ENCODE data around the gene DTX1.

The DTX1 gene

DNA sequence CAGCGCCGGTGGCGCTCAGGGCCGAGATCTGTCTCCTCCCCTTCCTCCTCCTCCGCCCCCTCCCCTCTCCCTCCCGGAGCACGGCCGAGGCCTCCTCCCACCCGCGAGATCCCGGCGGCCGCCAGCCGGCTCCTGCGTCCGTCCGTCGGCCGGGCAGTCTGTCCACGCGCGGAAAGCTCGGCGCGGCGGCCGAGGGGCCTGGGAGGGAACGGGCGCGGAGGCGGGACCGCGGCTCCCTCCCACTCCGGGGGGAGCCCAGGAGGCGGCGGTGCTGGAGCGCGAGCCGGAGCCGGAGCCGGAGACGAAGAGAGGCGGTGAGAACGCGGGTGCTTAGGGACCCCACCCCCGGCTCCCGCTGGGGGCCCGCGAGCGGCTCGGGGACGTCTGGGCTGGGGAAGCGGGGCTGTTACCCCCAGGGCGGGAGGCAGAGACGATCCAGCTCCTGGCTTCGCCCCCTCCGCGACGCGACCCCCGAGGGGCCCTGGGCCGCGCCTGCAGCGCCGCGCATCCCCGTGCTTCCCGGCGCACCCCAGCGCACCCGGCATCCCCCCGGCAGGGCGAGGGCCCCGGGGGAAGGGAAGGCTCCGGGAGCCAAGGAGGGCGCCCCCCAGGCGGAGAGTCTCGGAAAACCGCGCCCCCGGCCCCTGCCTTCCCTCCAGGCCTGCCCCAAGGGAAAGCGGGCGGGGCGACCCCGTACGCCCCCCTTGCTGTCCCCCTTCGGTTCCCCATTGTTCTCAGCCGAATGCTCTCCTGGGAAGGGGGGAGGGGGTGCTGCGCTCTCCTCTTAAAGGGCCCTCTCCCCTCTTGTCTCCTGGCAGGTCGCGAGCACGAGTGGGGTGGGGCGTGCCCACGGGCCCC, at the start of gene DTX1:
DTX1 (plus strand) TSS at position 100 of the 858 bp plus-strand sequence. CDS start 1,463 bp downstream, outside the sequence.
- in situ Hi-C loops (cut with HindIII; ENCODE audit: low sequenced_read_pairs), result loop anchor here (25.0 kb wide), 1 partner anchor 105 kb away; no protein-coding TSS in a partner anchor
- TF ChIP-seq, protein P1, sequence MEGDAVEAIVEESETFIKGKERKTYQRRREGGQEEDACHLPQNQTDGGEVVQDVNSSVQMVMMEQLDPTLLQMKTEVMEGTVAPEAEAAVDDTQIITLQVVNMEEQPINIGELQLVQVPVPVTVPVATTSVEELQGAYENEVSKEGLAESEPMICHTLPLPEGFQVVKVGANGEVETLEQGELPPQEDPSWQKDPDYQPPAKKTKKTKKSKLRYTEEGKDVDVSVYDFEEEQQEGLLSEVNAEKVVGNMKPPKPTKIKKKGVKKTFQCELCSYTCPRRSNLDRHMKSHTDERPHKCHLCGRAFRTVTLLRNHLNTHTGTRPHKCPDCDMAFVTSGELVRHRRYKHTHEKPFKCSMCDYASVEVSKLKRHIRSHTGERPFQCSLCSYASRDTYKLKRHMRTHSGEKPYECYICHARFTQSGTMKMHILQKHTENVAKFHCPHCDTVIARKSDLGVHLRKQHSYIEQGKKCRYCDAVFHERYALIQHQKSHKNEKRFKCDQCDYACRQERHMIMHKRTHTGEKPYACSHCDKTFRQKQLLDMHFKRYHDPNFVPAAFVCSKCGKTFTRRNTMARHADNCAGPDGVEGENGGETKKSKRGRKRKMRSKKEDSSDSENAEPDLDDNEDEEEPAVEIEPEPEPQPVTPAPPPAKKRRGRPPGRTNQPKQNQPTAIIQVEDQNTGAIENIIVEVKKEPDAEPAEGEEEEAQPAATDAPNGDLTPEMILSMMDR (IDR thresholded peaks at IDR 0.05; ENCODE audit: low read depth, low read length, missing control alignments), result no peak
- H3K4me3 ChIP-seq (ENCODE audit: low read depth, low read length), result peak within 1 kb of the TSS; percentile 35
- no peak for DNase-seq (ENCODE audit: low read depth)

- in situ Hi-C loops (cut with HindIII; ENCODE audit: low sequenced_read_pairs), result no loop called here
- no peak overlapping the region for H3K4me3 ChIP-seq (ENCODE audit: low read depth, low read length)
- TF ChIP-seq, protein P1 (IDR thresholded peaks at IDR 0.05; ENCODE audit: low read depth, low read length, missing control alignments), result no peak
- DNase-seq (ENCODE audit: low read depth), result peak; percentile 79
Measured at GRCh38 chr12:113007166-113007565, 49.4 kb upstream of the DTX1 start.

DNA sequence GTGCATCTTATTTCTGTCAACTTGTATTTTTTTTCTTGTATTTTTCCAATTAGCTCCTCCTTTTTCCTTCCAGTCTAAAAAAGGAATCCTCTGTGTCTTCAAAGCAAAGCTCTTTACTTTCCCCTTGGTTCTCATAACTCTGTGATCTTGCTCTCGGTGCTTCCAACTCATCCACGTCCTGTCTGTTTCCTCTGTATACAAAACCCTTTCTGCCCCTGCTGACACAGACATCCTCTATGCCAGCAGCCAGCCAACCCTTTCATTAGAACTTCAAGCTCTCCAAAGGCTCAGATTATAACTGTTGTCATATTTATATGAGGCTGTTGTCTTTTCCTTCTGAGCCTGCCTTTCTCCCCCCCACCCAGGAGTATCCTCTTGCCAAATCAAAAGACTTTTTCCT, 45.8 kb upstream of the DTX1 start:
- no peak for DNase-seq (ENCODE audit: low read depth)
- TF ChIP-seq, protein P1 (IDR thresholded peaks at IDR 0.05; ENCODE audit: low read depth, low read length, missing control alignments), result no peak
- in situ Hi-C loops (cut with HindIII; ENCODE audit: low sequenced_read_pairs), result no loop called here
- no peak overlapping the region for H3K4me3 ChIP-seq (ENCODE audit: low read depth, low read length)

DNA sequence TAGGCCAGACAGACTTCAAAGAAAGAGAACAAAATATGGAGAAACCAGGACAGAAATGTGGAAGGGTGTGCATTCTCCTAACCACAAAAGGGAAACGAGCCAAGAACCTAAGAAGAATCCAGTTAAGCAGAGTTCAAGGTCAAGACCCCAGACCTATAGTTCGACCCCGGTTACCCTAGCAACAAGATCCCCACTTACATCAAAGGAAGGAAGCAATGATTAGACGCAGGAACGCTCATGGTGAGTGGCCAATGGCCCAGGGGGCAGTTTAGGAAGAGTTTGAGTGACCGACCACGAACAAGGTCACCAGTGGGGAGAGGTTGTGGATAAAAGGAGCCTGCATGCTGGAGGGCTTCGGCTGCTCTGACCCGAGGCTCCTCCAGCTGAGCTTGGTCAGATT, 42.0 kb upstream of the DTX1 start:
- no peak for DNase-seq (ENCODE audit: low read depth)
- in situ Hi-C loops (cut with HindIII; ENCODE audit: low sequenced_read_pairs), result no loop called here
- TF ChIP-seq, protein P1 (IDR thresholded peaks at IDR 0.05; ENCODE audit: low read depth, low read length, missing control alignments), result no peak
- H3K4me3 ChIP-seq (ENCODE audit: low read depth, low read length), result no peak overlapping the region

GRCh38 chr12:113016796-113017195, 39.7 kb upstream of the DTX1 start:
- TF ChIP-seq, protein P1 (IDR thresholded peaks at IDR 0.05; ENCODE audit: low read depth, low read length, missing control alignments), result no peak
- no peak for DNase-seq (ENCODE audit: low read depth)
- in situ Hi-C loops (cut with HindIII; ENCODE audit: low sequenced_read_pairs), result no loop called here
- H3K4me3 ChIP-seq (ENCODE audit: low read depth, low read length), result no peak overlapping the region

DNA sequence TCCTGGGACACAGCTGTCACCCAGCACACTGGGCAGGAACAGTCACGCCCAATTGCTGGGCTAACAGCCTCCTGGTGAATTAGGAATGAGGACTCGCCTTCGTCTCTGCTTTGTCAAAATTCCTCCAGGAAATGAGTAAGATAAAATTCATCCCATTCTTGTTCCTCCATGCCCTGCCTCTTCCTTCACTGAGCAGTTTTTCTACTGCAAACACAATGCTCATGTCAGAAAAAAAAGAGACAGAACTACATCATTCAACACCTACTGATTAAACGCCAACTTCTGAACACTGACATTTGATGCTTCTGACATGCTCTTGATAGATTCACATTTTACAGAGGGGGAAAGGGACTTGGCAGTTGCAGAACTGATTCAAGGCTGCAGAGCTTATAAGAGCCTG, 37.5 kb upstream of the DTX1 start:
- in situ Hi-C loops (cut with HindIII; ENCODE audit: low sequenced_read_pairs), result no loop called here
- no peak for DNase-seq (ENCODE audit: low read depth)
- TF ChIP-seq, protein P1 (IDR thresholded peaks at IDR 0.05; ENCODE audit: low read depth, low read length, missing control alignments), result no peak
- H3K4me3 ChIP-seq (ENCODE audit: low read depth, low read length), result no peak overlapping the region

Measured in astrocyte of the cerebellum (primary cell).